SK-N-MC (cell line): ENCODE results near the gene DNHD1.

Source experiments
- EZH2 ChIP-seq: fragments of 200-600 bp; sonication (generic); IDR thresholded peaks from one replicate; pipeline ENCODE4 v1.6.1; 2017; ENCODE audit warnings: antibody characterized with exemption
- POLR2AphosphoS5 ChIP-seq: IDR thresholded peaks from 2 replicates; pipeline ENCODE4 v1.6.1; 2012; ENCODE audit warnings: mild to moderate bottlenecking, low read depth, low read length, borderline replicate concordance

- TF ChIP-seq POLR2AphosphoS5 (no peak), EZH2 (no peak)
Observed at GRCh38 chr11:6613496-6613895, 116.4 kb downstream of the DNHD1 start.
